B cell (primary cell): ENCODE data around the gene MTUS2. TPM values are rescaled to one million over a fixed set of nuclear protein-coding genes. Genes with fewer than 3 reads are reported as not detected.

ENCODE experiments used
- ATAC-seq: fragments of 200-7000 bp; cut with Tn5 transposase; one replicate; pipeline ENCODE4 v1.10.0; 2021; ENCODE audit warnings: low read depth, mild to moderate bottlenecking, moderate number of reproducible peaks, moderate library complexity
- CTCF ChIA-PET: fragments of 350-600 bp; sonication (Branson Sonifier 250); formaldehyde crosslinking; loops from one replicate; lab custom pipeline; 2021; ENCODE audit warnings: antibody characterized with exemption, inconsistent platforms; lab: Charles Lee
- POLR2A ChIA-PET: fragments of 350-600 bp; sonication (Branson Sonifier 250); formaldehyde crosslinking; loops from one replicate; lab custom pipeline; 2021; ENCODE audit warnings: antibody characterized with exemption; lab: Charles Lee
- DNase-seq: peaks from one replicate; pipeline ENCODE4 v3.0.0; 2013
- H2AFZ ChIP-seq: 2 replicates; pipeline ENCODE4 v1.6.1; 2012; ENCODE audit warnings: mild to moderate bottlenecking, low read depth, low read length; ENCODE audit not compliant: insufficient read depth, poor library complexity, severe bottlenecking
- H3K27ac ChIP-seq, 2 donors: 1 replicate in 1 of 2; 2 replicates in 1 of 2; pipeline ENCODE4 v1.5.1; 2012 to 2013; ENCODE audit warnings: low read length in 2 of 2, mild to moderate bottlenecking in 2 of 2, moderate library complexity in 1 of 2
- H3K27me3 ChIP-seq, 4 experiments: fragments of 200-600 bp in 1 of 4; sonication (generic) in 1 of 4; replicated peaks in 1 of 4; 1 replicate in 2 of 4; 2 replicates in 2 of 4; pipeline versions ENCODE4 v1.6.1 to v1.7.0; 2013 to 2016; ENCODE audit warnings: low read length in 3 of 4, mild to moderate bottlenecking in 2 of 4, mixed read lengths in 1 of 4, moderate library complexity in 1 of 4; ENCODE audit not compliant: insufficient read depth in 4 of 4, control insufficient read depth in 3 of 4; ENCODE audit errors: control extremely low read depth in 1 of 4
- H3K36me3 ChIP-seq, 2 experiments: replicated peaks in 1 of 2; 1 replicate in 1 of 2; 2 replicates in 1 of 2; pipeline versions ENCODE4 v1.6.1 to v1.7.1; 2013; ENCODE audit warnings: low read length in 1 of 2; ENCODE audit not compliant: insufficient read depth in 2 of 2, control insufficient read depth in 1 of 2; ENCODE audit errors: control extremely low read depth in 1 of 2, extremely low read depth in 1 of 2
- H3K4me1 ChIP-seq, 2 donors: fragments of 200-600 bp in 1 of 2; sonication (generic) in 1 of 2; 1 replicate in 1 of 2; 2 replicates in 1 of 2; pipeline versions ENCODE4 v1.5.1 to v1.6.1; 2013 to 2017; ENCODE audit warnings: low read length in 2 of 2; ENCODE audit not compliant: control insufficient read depth in 2 of 2, insufficient read depth in 2 of 2
- H3K4me2 ChIP-seq: replicated peaks from 2 replicates; pipeline ENCODE3; 2012; ENCODE audit warnings: mild to moderate bottlenecking, low read depth, low read length; ENCODE audit not compliant: poor library complexity, severe bottlenecking
- H3K4me3 ChIP-seq, 5 experiments: fragments of 200-600 bp in 1 of 5; sonication (generic) in 1 of 5; 1 replicate in 3 of 5; 2 replicates in 2 of 5; pipeline versions ENCODE4 v1.5.1 to v1.7.0; 2011 to 2016; ENCODE audit warnings: low read length in 4 of 5, mild to moderate bottlenecking in 4 of 5, low read depth in 2 of 5, control low read depth in 1 of 5, moderate library complexity in 1 of 5; ENCODE audit not compliant: insufficient read depth in 1 of 5; ENCODE audit errors: control extremely low read depth in 1 of 5, extremely low read depth in 1 of 5
- H3K79me2 ChIP-seq: fragments of 200-600 bp; sonication (generic); one replicate; pipeline ENCODE4 v1.6.0; 2016; ENCODE audit warnings: low read length; ENCODE audit not compliant: control insufficient read depth, insufficient read depth
- H3K9ac ChIP-seq: fragments of 200-600 bp; sonication (generic); 2 replicates; pipeline ENCODE4 v1.6.1; 2017; ENCODE audit warnings: mild to moderate bottlenecking, low read length, moderate library complexity
- H3K9me3 ChIP-seq, 3 donors: one replicate each; pipeline versions ENCODE4 v1.6.1 to v1.7.1; 2013; ENCODE audit warnings: low read length in 2 of 3; ENCODE audit not compliant: control insufficient read depth in 2 of 3, insufficient read depth in 1 of 3; ENCODE audit errors: control extremely low read depth in 1 of 3
- H4K20me1 ChIP-seq: 2 replicates; pipeline ENCODE4 v1.6.0; 2012; ENCODE audit warnings: mild to moderate bottlenecking, low read length; ENCODE audit not compliant: insufficient read depth, control insufficient read depth, poor library complexity, severe bottlenecking
- H3K27ac Mint-ChIP-seq: one replicate; pipeline ENCODE4 v1.8.0; 2021; ENCODE audit warnings: mixed read lengths
- H3K27me3 Mint-ChIP-seq: one replicate; pipeline ENCODE4 v1.8.0; 2021; ENCODE audit warnings: mixed read lengths
- H3K4me1 Mint-ChIP-seq: one replicate; pipeline ENCODE4 v1.8.0; 2021; ENCODE audit warnings: mixed read lengths
- H3K4me3 Mint-ChIP-seq: one replicate; pipeline ENCODE4 v1.8.0; 2021; ENCODE audit warnings: mixed read lengths
- H3K9me3 Mint-ChIP-seq: one replicate; pipeline ENCODE4 v1.8.0; 2022; ENCODE audit warnings: mixed read lengths; ENCODE audit not compliant: insufficient read depth
- CTCF ChIP-seq: fragments of 200-600 bp; IDR thresholded peaks from one replicate; pipeline ENCODE4 v1.8.0; 2022; ENCODE audit warnings: antibody characterized with exemption, mild to moderate bottlenecking
- EZH2 ChIP-seq: IDR thresholded peaks from 2 replicates; pipeline ENCODE4 v1.6.1; 2012; ENCODE audit warnings: borderline replicate concordance, low read depth, mild to moderate bottlenecking, moderate library complexity, low read length; ENCODE audit not compliant: insufficient read depth, poor library complexity, severe bottlenecking
- WGBS: methylation state at CpG from one replicate; pipeline ENCODE4 v1.1.5; 2013; ENCODE audit warnings: missing lambda C conversion rate; ENCODE audit not compliant: insufficient coverage; 5-methylcytosine and 5-hydroxymethylcytosine counted together
- intact Hi-C: fragments of 100-400 bp; cut with micrococcal nuclease; formaldehyde crosslinking; loops from one replicate; pipeline ENCODE4 v1.10.0; 2022
- polyA plus RNA-seq: library from polyadenylated mRNA; depleted of rRNA; stranded (reverse); fragments of >200 nt; gene quantifications from 2 replicates; pipeline ENCODE4 v1.2.3, GENCODE V29; 2012
- total RNA-seq, 2 donors: library from RNA; stranded (reverse); fragments of 120-200 nt in 1 of 2; gene quantifications; 1 replicate in 1 of 2; 2 replicates in 1 of 2; pipeline versions ENCODE4 v1.2.3 to v1.2.4, GENCODE V29; 2013 to 2022

MTUS2 gene
- total and polyA plus RNA-seq, 2 donors (not counting 1 experiment from before 2014, with no cell fraction given) = 0.12 TPM; not detected in 1

GRCh38 chr13:29502391-29503008, 682.4 kb downstream of the MTUS2 start:
- Mint-ChIP-seq H3K9me3 (no peaks in the 10 kb centered on the region), H3K27me3 (peaks cover 31% of the 10 kb centered on the region), H3K4me1 (peaks cover 5% of the 10 kb centered on the region), H3K27ac (no peak overlapping the region), H3K4me3 (no peak overlapping the region)
- ChIA-PET POLR2A (no interaction called here), CTCF (interaction anchor here (1.2 to 2.5 kb wide), 4 partner anchors 18 to 422 kb away, joined by 3 to 15 read pairs (median 3); no protein-coding TSS in a partner anchor)
- Histone ChIP-seq H3K27ac (no peak overlapping the region), H3K79me2 (no peaks in the 10 kb centered on the region), H3K36me3 (no peaks in the 10 kb centered on the region), H3K27me3 (peaks cover 0 to 25% (median 9%) of the 10 kb centered on the region in 4 experiments), H3K4me3 (no peak overlapping the region), H3K4me2 (no peak overlapping the region), H4K20me1 (no peaks in the 10 kb centered on the region), H3K4me1 (peaks cover under 1 to 4% of the 10 kb centered on the region in 2 donors), H2AFZ (no peak overlapping the region), H3K9me3 (no peaks in the 10 kb centered on the region), H3K9ac (no peak overlapping the region)
- TF ChIP-seq EZH2 (no peak), CTCF (no peak)
- DNase-seq (no peak), ATAC-seq (no peak)
- intact Hi-C loops = loop anchor here (10.0 kb wide), 1 partner anchor 342 kb away; no protein-coding TSS in a partner anchor
- WGBS = 93% methylated on average over 11 of the region's 13 CpGs
